Head of caudate nucleus (tissue), 42 donors: ENCODE results near the gene MRM2.
"Not testable (repeated sequence)": the region's sequence is repeated elsewhere in the genome, so short reads cannot be mapped to it uniquely, and the experiment has no call there.

ENCODE experiments used
- DNase-seq, 42 donors: peaks; one replicate each; pipeline versions ENCODE4 v3.0.0 to v3.0.0-alpha.2; 2020 to 2021; ENCODE audit warnings: mixed read lengths in 7 of 42
- intact Hi-C: fragments of 100-400 bp; cut with DNase I; formaldehyde crosslinking; loops from one replicate; pipeline ENCODE4 v1.15.0; 2022

Gene MRM2

GRCh38 chr7:2269991-2270460 is 28.0 kb upstream of the MRM2 start:
- intact Hi-C loops: no loop called here
- no peak for DNase-seq

- DNase-seq, intact Hi-C loops: not testable (repeated sequence)
Observed at GRCh38 chr7:2269089-2269990, 27.3 kb upstream of the MRM2 start.

GRCh38 chr7:2266911-2267310 is 24.9 kb upstream of the MRM2 start:
- no peak for DNase-seq
- intact Hi-C loops: no loop called here

GRCh38 chr7:2264158-2264557 is 22.2 kb upstream of the MRM2 start:
- intact Hi-C loops: no loop called here
- no peak for DNase-seq

- DNase-seq: no peak
- intact Hi-C loops: no loop called here
Observed at GRCh38 chr7:2263176-2263575, 21.2 kb upstream of the MRM2 start.

- intact Hi-C loops: no loop called here
- DNase-seq: peak in 14 of 42 donors; percentile 17 to 60 (median 32)
Observed at GRCh38 chr7:2261611-2262010, 19.6 kb upstream of the MRM2 start.

- intact Hi-C loops: no loop called here
- no peak for DNase-seq
Observed at GRCh38 chr7:2260820-2261219, 18.8 kb upstream of the MRM2 start.

- no peak for DNase-seq
- intact Hi-C loops: no loop called here
Observed at GRCh38 chr7:2259480-2259879, 17.5 kb upstream of the MRM2 start.

- intact Hi-C loops: no loop called here
- no peak for DNase-seq
Observed at GRCh38 chr7:2258661-2259365, 16.8 kb upstream of the MRM2 start.

GRCh38 chr7:2257651-2258050 is 15.6 kb upstream of the MRM2 start:
- no peak for DNase-seq
- intact Hi-C loops: no loop called here

- DNase-seq: no peak
Observed at GRCh38 chr7:2257046-2257551, 15.1 kb upstream of the MRM2 start.

GRCh38 chr7:2256306-2257045 is 14.5 kb upstream of the MRM2 start:
- intact Hi-C loops: no loop called here
- DNase-seq: no peak

More at GRCh38 chr7:2257046-2257551, 15.1 kb upstream of the MRM2 start:
- intact Hi-C loops: no loop called here

- DNase-seq: no peak
- intact Hi-C loops: no loop called here
Observed at GRCh38 chr7:2255145-2256139, 13.4 kb upstream of the MRM2 start.

GRCh38 chr7:2254429-2255144 is 12.6 kb upstream of the MRM2 start:
- intact Hi-C loops: no loop called here
- no peak for DNase-seq

GRCh38 chr7:2253525-2254244 is 11.7 kb upstream of the MRM2 start:
- no peak for DNase-seq
- intact Hi-C loops: no loop called here

GRCh38 chr7:2253021-2253420 is 11.0 kb upstream of the MRM2 start:
- intact Hi-C loops: no loop called here
- no peak for DNase-seq
